DOHH2 (cell line): ENCODE data around the gene TAS2R4.

Experiments
- EZH2phosphoT487 ChIP-seq: fragments of 200-600 bp; sonication (generic); IDR thresholded peaks from 2 replicates; pipeline ENCODE4 v1.6.1; 2017; ENCODE audit warnings: borderline replicate concordance, mild to moderate bottlenecking, antibody characterized with exemption, low read length, moderate library complexity, mixed read lengths
- TF ChIP-seq, protein P1 (sequence below): fragments of 200-600 bp; sonication (generic); IDR thresholded peaks from one replicate; pipeline ENCODE4 v1.5.1; 2014; ENCODE audit warnings: antibody characterized with exemption, mild to moderate bottlenecking, low read depth, low read length; ENCODE audit not compliant: poor library complexity, severe bottlenecking

DNA sequence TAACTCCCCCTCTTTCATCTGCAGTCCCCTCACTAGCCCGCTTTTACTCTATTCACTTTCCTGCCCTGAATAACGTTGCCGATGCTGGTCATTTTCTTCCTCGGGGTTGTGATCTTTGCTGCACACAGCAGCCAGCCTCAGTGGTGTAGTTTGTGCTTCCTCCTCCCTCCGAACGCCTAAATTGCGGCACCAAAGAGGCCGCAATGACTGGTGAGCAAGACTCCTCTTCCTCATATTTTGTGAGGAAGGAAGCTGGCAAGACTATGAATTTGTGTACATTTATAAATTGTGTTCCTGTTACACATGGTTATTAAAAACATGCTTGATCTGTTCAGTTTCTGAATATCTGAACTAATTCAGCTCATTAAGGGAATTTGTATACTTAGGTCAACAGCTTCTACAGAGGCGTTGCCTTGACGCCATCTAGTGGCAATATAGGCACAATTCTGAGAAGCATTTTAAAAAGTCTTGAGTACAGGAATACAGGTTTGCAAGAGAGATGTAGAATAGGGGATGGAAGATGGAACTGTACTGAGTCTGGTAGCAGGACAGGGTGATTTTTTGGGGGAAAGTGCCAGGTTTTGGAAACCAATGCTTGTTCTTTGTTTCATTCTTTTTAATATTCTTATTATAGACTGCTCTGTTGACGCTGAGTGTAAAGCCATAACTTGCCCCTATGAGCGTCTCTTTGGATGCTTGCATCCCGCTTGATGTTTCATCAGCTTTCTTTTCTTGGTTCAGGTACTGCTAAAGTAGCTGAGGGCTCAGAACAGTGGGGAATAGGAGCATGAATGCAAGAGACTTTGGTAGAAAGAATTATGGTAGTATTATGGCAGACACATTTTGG lies 9.5 kb downstream of the TAS2R4 start:
- TF ChIP-seq, protein P1, sequence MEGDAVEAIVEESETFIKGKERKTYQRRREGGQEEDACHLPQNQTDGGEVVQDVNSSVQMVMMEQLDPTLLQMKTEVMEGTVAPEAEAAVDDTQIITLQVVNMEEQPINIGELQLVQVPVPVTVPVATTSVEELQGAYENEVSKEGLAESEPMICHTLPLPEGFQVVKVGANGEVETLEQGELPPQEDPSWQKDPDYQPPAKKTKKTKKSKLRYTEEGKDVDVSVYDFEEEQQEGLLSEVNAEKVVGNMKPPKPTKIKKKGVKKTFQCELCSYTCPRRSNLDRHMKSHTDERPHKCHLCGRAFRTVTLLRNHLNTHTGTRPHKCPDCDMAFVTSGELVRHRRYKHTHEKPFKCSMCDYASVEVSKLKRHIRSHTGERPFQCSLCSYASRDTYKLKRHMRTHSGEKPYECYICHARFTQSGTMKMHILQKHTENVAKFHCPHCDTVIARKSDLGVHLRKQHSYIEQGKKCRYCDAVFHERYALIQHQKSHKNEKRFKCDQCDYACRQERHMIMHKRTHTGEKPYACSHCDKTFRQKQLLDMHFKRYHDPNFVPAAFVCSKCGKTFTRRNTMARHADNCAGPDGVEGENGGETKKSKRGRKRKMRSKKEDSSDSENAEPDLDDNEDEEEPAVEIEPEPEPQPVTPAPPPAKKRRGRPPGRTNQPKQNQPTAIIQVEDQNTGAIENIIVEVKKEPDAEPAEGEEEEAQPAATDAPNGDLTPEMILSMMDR, result peak; percentile 98
- TF ChIP-seq EZH2phosphoT487, result no peak
